ENCODE measurements around the gene REXO4.

- TF ChIP-seq POLR2A (IDR thresholded peaks at IDR 0.05): no peak
- TF ChIP-seq, protein P1, sequence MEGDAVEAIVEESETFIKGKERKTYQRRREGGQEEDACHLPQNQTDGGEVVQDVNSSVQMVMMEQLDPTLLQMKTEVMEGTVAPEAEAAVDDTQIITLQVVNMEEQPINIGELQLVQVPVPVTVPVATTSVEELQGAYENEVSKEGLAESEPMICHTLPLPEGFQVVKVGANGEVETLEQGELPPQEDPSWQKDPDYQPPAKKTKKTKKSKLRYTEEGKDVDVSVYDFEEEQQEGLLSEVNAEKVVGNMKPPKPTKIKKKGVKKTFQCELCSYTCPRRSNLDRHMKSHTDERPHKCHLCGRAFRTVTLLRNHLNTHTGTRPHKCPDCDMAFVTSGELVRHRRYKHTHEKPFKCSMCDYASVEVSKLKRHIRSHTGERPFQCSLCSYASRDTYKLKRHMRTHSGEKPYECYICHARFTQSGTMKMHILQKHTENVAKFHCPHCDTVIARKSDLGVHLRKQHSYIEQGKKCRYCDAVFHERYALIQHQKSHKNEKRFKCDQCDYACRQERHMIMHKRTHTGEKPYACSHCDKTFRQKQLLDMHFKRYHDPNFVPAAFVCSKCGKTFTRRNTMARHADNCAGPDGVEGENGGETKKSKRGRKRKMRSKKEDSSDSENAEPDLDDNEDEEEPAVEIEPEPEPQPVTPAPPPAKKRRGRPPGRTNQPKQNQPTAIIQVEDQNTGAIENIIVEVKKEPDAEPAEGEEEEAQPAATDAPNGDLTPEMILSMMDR (IDR thresholded peaks at IDR 0.05): no peak
Measured at GRCh38 chr9:133405508-133406438, 12.0 kb downstream of the REXO4 start.
